ENCODE results near the gene SERAC1. TPM values are rescaled to one million over a fixed set of nuclear protein-coding genes. Genes with fewer than 3 reads are reported as not detected.

The SERAC1 gene
- total RNA-seq, 1 donor from 2014 or later = 11.9 TPM

GRCh38 chr6:158073776-158074175 is 94.3 kb downstream of the SERAC1 start:
- DNase-seq = no peak

GRCh38 chr6:158072083-158072721 is 95.9 kb downstream of the SERAC1 start:
- DNase-seq = peak; percentile 87

GRCh38 chr6:158071121-158072082 is 96.7 kb downstream of the SERAC1 start:
- no peak for DNase-seq

GRCh38 chr6:158070513-158070912 is 97.5 kb downstream of the SERAC1 start:
- no peak for DNase-seq

- DNase-seq = peak; percentile 94
Observed at GRCh38 chr6:158069800-158070195, 98.3 kb downstream of the SERAC1 start.

GRCh38 chr6:158068893-158069799 is 98.9 kb downstream of the SERAC1 start:
- DNase-seq = peak; percentile 82

GRCh38 chr6:158068156-158068892 is 99.7 kb downstream of the SERAC1 start:
- peak; percentile 47 for DNase-seq

GRCh38 chr6:158067436-158068015 is 100.5 kb downstream of the SERAC1 start:
- DNase-seq = peak; percentile 27

GRCh38 chr6:158066136-158066781 is 101.8 kb downstream of the SERAC1 start:
- DNase-seq = no peak

GRCh38 chr6:158064725-158065251 is 103.3 kb downstream of the SERAC1 start:
- no peak for DNase-seq

- DNase-seq = no peak
Observed at GRCh38 chr6:158063736-158064135, 104.3 kb downstream of the SERAC1 start.

- no peak for DNase-seq
Observed at GRCh38 chr6:158061709-158062461, 106.2 kb downstream of the SERAC1 start.

- DNase-seq = no peak
Observed at GRCh38 chr6:158061361-158061708, 106.7 kb downstream of the SERAC1 start.

GRCh38 chr6:158060455-158061360 is 107.4 kb downstream of the SERAC1 start:
- peak; percentile 94 for DNase-seq

Other genes with a start within 250 kb of the SERAC1 start
- 29.6 and 34.7 TPM in 2 replicates for gene SYNJ2, start 186.4 kb downstream of the SERAC1 start, total RNA-seq
- 4.9 and 7.2 TPM in 2 replicates for gene GTF2H5, start 88 bp upstream of the SERAC1 start, total RNA-seq
- 75.5 and 134 TPM in 2 replicates for gene TULP4, start 144.2 kb upstream of the SERAC1 start, total RNA-seq

All from dermis blood vessel endothelial cell (primary cell).